ENCODE measurements around the gene ARHGAP31.
A peak's percentile ranks its signal among the peaks of the same experiment; 100 is the strongest.

ARHGAP31 gene

GRCh38 chr3:119276680-119277079, 17.5 kb upstream of the ARHGAP31 start:
- Histone ChIP-seq H4K20me1 (no peaks in the 10 kb centered on the region), H3K4me1 (peaks cover 0 to 28% (median 4%) of the 10 kb centered on the region in 10 experiments; a peak in 8 of 20 replicates), H3K27ac (no peak overlapping the region), H3K27me3 (no peaks in the 10 kb centered on the region), H3K4me2 (no peak overlapping the region), H3K9me3 (replicated peaks in 1 of 11) (peaks cover 4 to 9% (median 7%) of the 10 kb centered on the region in 11 experiments), H3K4me3 (no peak overlapping the region), H3K36me3 (no peaks in the 10 kb centered on the region), H3K9ac (no peak overlapping the region)
- no peak for TF ChIP-seq Cebpa-rat (IDR thresholded peaks at IDR 0.05)

GRCh38 chr3:119279101-119279554, 15.1 kb upstream of the ARHGAP31 start:
- Histone ChIP-seq H3K9me3 (replicated peaks in 1 of 11) (peaks cover 24 to 33% (median 31%) of the 10 kb centered on the region in 11 experiments), H3K9ac (0 out of 22 replicates have a peak overlapping the region, but pooled peaks of 1 of the 11 experiments have one; percentile 2), H3K4me3 (no peak overlapping the region), H3K36me3 (peaks cover 0 to 8% (median 0%) of the 10 kb centered on the region in 11 experiments; a peak in 2 of 22 replicates), H3K27ac (no peak overlapping the region; a peak in 1 of 22 replicates), H3K4me2 (peak overlapping the region in 4 of 11 experiments; percentile 3 to 43 (median 31); a peak in 4 of 22 replicates), H3K27me3 (no peaks in the 10 kb centered on the region), H4K20me1 (no peaks in the 10 kb centered on the region), H3K4me1 (peaks cover 0 to 28% (median 4%) of the 10 kb centered on the region in 10 experiments; a peak in 8 of 20 replicates)
- no peak for TF ChIP-seq Cebpa-rat (IDR thresholded peaks at IDR 0.05)

GRCh38 chr3:119279584-119280243, 14.5 kb upstream of the ARHGAP31 start:
- no peak overlapping the region for H3K27ac ChIP-seq
- peaks cover 0 to 26% (median 4%) of the 10 kb centered on the region in 10 experiments; a peak in 8 of 20 replicates for H3K4me1 ChIP-seq
- H3K9me3 ChIP-seq (replicated peaks in 1 of 11): peaks cover 24 to 38% (median 34%) of the 10 kb centered on the region in 11 experiments
- H3K4me2 ChIP-seq: peak overlapping the region in 4 of 11 experiments; percentile 3 to 43 (median 31); a peak in 4 of 22 replicates
- H4K20me1 ChIP-seq: no peaks in the 10 kb centered on the region
- no peaks in the 10 kb centered on the region for H3K27me3 ChIP-seq
- H3K36me3 ChIP-seq: peaks cover 0 to 8% (median 0%) of the 10 kb centered on the region in 11 experiments; a peak in 2 of 22 replicates
- H3K9ac ChIP-seq: 0 out of 22 replicates have a peak overlapping the region, but pooled peaks of 1 of the 11 experiments have one; percentile 2
- no peak overlapping the region for H3K4me3 ChIP-seq
- no peak for TF ChIP-seq Cebpa-rat (IDR thresholded peaks at IDR 0.05)

- Histone ChIP-seq H3K4me1 (peaks cover 15 to 31% (median 22%) of the 10 kb centered on the region in 10 experiments), H4K20me1 (no peaks in the 10 kb centered on the region), H3K4me2 (peak overlapping the region in 5 of 11 experiments; percentile 31 to 59 (median 52); a peak in 9 of 22 replicates), H3K9me3 (replicated peaks in 1 of 11) (peaks cover 32 to 53% (median 39%) of the 10 kb centered on the region in 11 experiments), H3K27me3 (peaks cover 0 to 7% (median 0%) of the 10 kb centered on the region in 11 experiments; a peak in 2 of 22 replicates), H3K36me3 (no peaks in the 10 kb centered on the region), H3K27ac (no peak overlapping the region), H3K4me3 (no peak overlapping the region), H3K9ac (no peak overlapping the region)
- TF ChIP-seq Cebpa-rat (IDR thresholded peaks at IDR 0.05): no peak
These were observed 5.3 kb upstream of the ARHGAP31 start for GRCh38 chr3:119288669-119289403.

GRCh38 chr3:119289404-119289770, 4.8 kb upstream of the ARHGAP31 start:
- peak overlapping the region in 5 of 11 experiments; percentile 31 to 59 (median 52); a peak in 9 of 22 replicates for H3K4me2 ChIP-seq
- peaks cover 29 to 48% (median 36%) of the 10 kb centered on the region in 11 experiments for H3K9me3 ChIP-seq (replicated peaks in 1 of 11)
- no peaks in the 10 kb centered on the region for H4K20me1 ChIP-seq
- no peak for TF ChIP-seq Cebpa-rat (IDR thresholded peaks at IDR 0.05)
- H3K4me3 ChIP-seq: no peak overlapping the region
- H3K27ac ChIP-seq: no peak overlapping the region
- no peak overlapping the region for H3K9ac ChIP-seq
- H3K4me1 ChIP-seq: peaks cover 16 to 31% (median 24%) of the 10 kb centered on the region in 10 experiments
- no peaks in the 10 kb centered on the region for H3K36me3 ChIP-seq
- peaks cover 0 to 11% (median 2%) of the 10 kb centered on the region in 11 experiments; a peak in 10 of 22 replicates for H3K27me3 ChIP-seq

GRCh38 chr3:119290613-119291012, 3.6 kb upstream of the ARHGAP31 start:
- peaks cover 0 to 20% (median 11%) of the 10 kb centered on the region in 11 experiments; a peak in 13 of 22 replicates for H3K27me3 ChIP-seq
- H4K20me1 ChIP-seq: no peaks in the 10 kb centered on the region
- no peak for TF ChIP-seq Cebpa-rat (IDR thresholded peaks at IDR 0.05)
- no peak overlapping the region for H3K27ac ChIP-seq
- peaks cover 25 to 35% (median 31%) of the 10 kb centered on the region in 10 experiments for H3K4me1 ChIP-seq
- H3K36me3 ChIP-seq: no peaks in the 10 kb centered on the region
- no peak overlapping the region for H3K4me3 ChIP-seq
- H3K9me3 ChIP-seq (replicated peaks in 1 of 11): peaks cover 29 to 38% (median 32%) of the 10 kb centered on the region in 11 experiments
- no peak overlapping the region for H3K9ac ChIP-seq
- H3K4me2 ChIP-seq: no peak overlapping the region

- no peak overlapping the region for H3K4me3 ChIP-seq
- H3K4me1 ChIP-seq: peaks cover 27 to 40% (median 33%) of the 10 kb centered on the region in 10 experiments
- peaks cover 0 to 20% (median 11%) of the 10 kb centered on the region in 11 experiments; a peak in 13 of 22 replicates for H3K27me3 ChIP-seq
- H3K4me2 ChIP-seq: no peak overlapping the region
- H4K20me1 ChIP-seq: peaks cover 0 to 4% (median 0%) of the 10 kb centered on the region in 11 experiments; a peak in 3 of 22 replicates
- H3K9me3 ChIP-seq (replicated peaks in 1 of 11): peaks cover 25 to 33% (median 29%) of the 10 kb centered on the region in 11 experiments
- no peak overlapping the region for H3K9ac ChIP-seq
- H3K36me3 ChIP-seq: no peaks in the 10 kb centered on the region
- H3K27ac ChIP-seq: no peak overlapping the region
- no peak for TF ChIP-seq Cebpa-rat (IDR thresholded peaks at IDR 0.05)
These were observed 3.0 kb upstream of the ARHGAP31 start for GRCh38 chr3:119291062-119291700.

GRCh38 chr3:119292666-119293065, 1.5 kb upstream of the ARHGAP31 start:
- H3K4me1 ChIP-seq: peaks cover 38 to 55% (median 48%) of the 10 kb centered on the region in 10 experiments
- peaks cover 10 to 19% (median 16%) of the 10 kb centered on the region in 11 experiments for H3K9me3 ChIP-seq (replicated peaks in 1 of 11)
- peaks cover 0 to 18% (median 0%) of the 10 kb centered on the region in 11 experiments; a peak in 5 of 22 replicates for H4K20me1 ChIP-seq
- H3K36me3 ChIP-seq: peaks cover 0 to 12% (median 0%) of the 10 kb centered on the region in 11 experiments; a peak in 4 of 22 replicates
- H3K9ac ChIP-seq: no peak overlapping the region
- peak overlapping the region; percentile 89 to 99 (median 94) for H3K4me2 ChIP-seq
- peaks cover 0 to 20% (median 11%) of the 10 kb centered on the region in 11 experiments; a peak in 13 of 22 replicates for H3K27me3 ChIP-seq
- no peak for TF ChIP-seq Cebpa-rat (IDR thresholded peaks at IDR 0.05)
- no peak overlapping the region for H3K4me3 ChIP-seq
- no peak overlapping the region for H3K27ac ChIP-seq

Data from BLaER1 treated with 17β-estradiol and CSF1 and Interleukin-3, amounts not matched to agents 10 nM and 100 nM (cell line).